Panc1 (cell line): Measurements from ENCODE around the gene FAR2. TPM values are rescaled to one million over a fixed set of nuclear protein-coding genes. Genes with fewer than 3 reads are reported as not detected.

Source experiments
- ATAC-seq: fragments of 200-7000 bp; cut with Tn5 transposase; 2 replicates; pipeline ENCODE4 v1.9.1; 2020; ENCODE audit warnings: mild to moderate bottlenecking, moderate library complexity
- BruUV-seq: library from RNA; stranded (reverse); fragments of 400-500 nt; replicated peaks from 2 replicates; lab custom pipeline; 2021; lab: Mats Ljungman, UMichigan
- CTCF ChIA-PET: fragments of 300-600 bp; sonication (Branson Sonifier 250); formaldehyde crosslinking; loops from one replicate; lab custom pipeline; 2022; ENCODE audit warnings: antibody characterized with exemption; lab: Charles Lee
- POLR2A ChIA-PET: fragments of 300-600 bp; sonication (Branson Sonifier 250); formaldehyde crosslinking; loops from one replicate; lab custom pipeline; 2022; ENCODE audit warnings: antibody characterized with exemption; lab: Charles Lee
- DNase-seq: peaks from one replicate; pipeline ENCODE4 v3.0.0-alpha.2; 2010; ENCODE audit warnings: low read depth, low spot score
- H3K27ac ChIP-seq: 2 replicates; pipeline ENCODE4 v1.5.1; 2011; ENCODE audit warnings: mild to moderate bottlenecking, low read length, inconsistent platforms
- H3K27me3 ChIP-seq: fragments of 200-500 bp; sonication (Bioruptor generic); 2 replicates; pipeline ENCODE4 v1.6.0; 2014; ENCODE audit warnings: low read length, inconsistent platforms; ENCODE audit not compliant: control insufficient read depth, insufficient read depth
- H3K36me3 ChIP-seq: fragments of 200-500 bp; sonication (Bioruptor generic); 2 replicates; pipeline ENCODE4 v1.5.1; 2014; ENCODE audit warnings: inconsistent platforms, mild to moderate bottlenecking, low read length, moderate library complexity; ENCODE audit not compliant: control insufficient read depth, insufficient read depth
- H3K4me1 ChIP-seq: 2 replicates; pipeline ENCODE4 v1.5.1; 2011; ENCODE audit warnings: inconsistent platforms, mild to moderate bottlenecking, low read length, moderate library complexity; ENCODE audit not compliant: control insufficient read depth, insufficient read depth
- H3K4me3 ChIP-seq, 2 experiments: 2 replicates each; pipeline ENCODE4 v1.5.1; 2011 to 2012; ENCODE audit warnings: low read depth in 2 of 2, low read length in 2 of 2, mild to moderate bottlenecking in 2 of 2, inconsistent platforms in 1 of 2, moderate library complexity in 1 of 2
- H3K9me3 ChIP-seq: fragments of 200-500 bp; sonication (Bioruptor generic); 2 replicates; pipeline ENCODE4 v1.5.1; 2014; ENCODE audit warnings: low read depth, mild to moderate bottlenecking, inconsistent platforms, low read length, moderate library complexity; ENCODE audit not compliant: control insufficient read depth, insufficient read depth
- POLR2AphosphoS5 ChIP-seq: IDR thresholded peaks from 2 replicates; pipeline ENCODE4 v1.6.1; 2012; ENCODE audit warnings: mild to moderate bottlenecking, low read depth, low read length, moderate library complexity
- SIN3A ChIP-seq: IDR thresholded peaks from 2 replicates; pipeline ENCODE4 v1.6.1; 2012; ENCODE audit warnings: low read depth, mild to moderate bottlenecking, low read length, moderate library complexity, borderline replicate concordance; ENCODE audit not compliant: insufficient read depth
- TCF7L2 ChIP-seq: IDR thresholded peaks from 2 replicates; pipeline ENCODE4 v1.6.1; 2011; ENCODE audit warnings: mild to moderate bottlenecking, low read depth, low read length, inconsistent platforms
- in situ Hi-C: cut with HindIII; loops from 2 replicates; pipeline ENCODE4 v1.10.0; 2016; ENCODE audit warnings: low sequenced_read_pairs, low pct_unique_long_range_greater_than_20kb
- intact Hi-C: fragments of 100-400 bp; cut with micrococcal nuclease; formaldehyde crosslinking; loops from one replicate; pipeline ENCODE4 v1.10.0; 2022; ENCODE audit not compliant: unreplicated experiment
- total RNA-seq: library from RNA; stranded (reverse); gene quantifications from one replicate; pipeline ENCODE4 v1.2.1, GENCODE V29; 2021; ENCODE audit not compliant: unreplicated experiment
- TF ChIP-seq, protein P1 (sequence below): fragments of 450-650 bp; IDR thresholded peaks from 2 replicates; pipeline ENCODE4 v1.5.1; 2017; ENCODE audit warnings: mild to moderate bottlenecking
- TF ChIP-seq, protein P2 (sequence below), 2 experiments: IDR thresholded peaks; 2 replicates each; pipeline ENCODE4 v1.6.1; 2011 to 2012; ENCODE audit warnings: low read depth in 2 of 2, control low read depth in 1 of 2, low read length in 1 of 2, mild to moderate bottlenecking in 1 of 2, moderate library complexity in 1 of 2; ENCODE audit not compliant: insufficient read depth in 1 of 2

The FAR2 gene
- total RNA-seq, 1 experiment from 2014 or later, result 6.2 TPM

GRCh38 chr12:29116414-29116813 lies 32.7 kb upstream of the FAR2 start:
- ATAC-seq (no peak), DNase-seq (no peak)
- ChIA-PET POLR2A (no interaction called here), CTCF (no interaction called here)
- H3K27me3 ChIP-seq, result no peaks in the 10 kb centered on the region
- intact Hi-C loops (no loop called here), in situ Hi-C loops (no loop called here)
- TF ChIP-seq, protein P1, sequence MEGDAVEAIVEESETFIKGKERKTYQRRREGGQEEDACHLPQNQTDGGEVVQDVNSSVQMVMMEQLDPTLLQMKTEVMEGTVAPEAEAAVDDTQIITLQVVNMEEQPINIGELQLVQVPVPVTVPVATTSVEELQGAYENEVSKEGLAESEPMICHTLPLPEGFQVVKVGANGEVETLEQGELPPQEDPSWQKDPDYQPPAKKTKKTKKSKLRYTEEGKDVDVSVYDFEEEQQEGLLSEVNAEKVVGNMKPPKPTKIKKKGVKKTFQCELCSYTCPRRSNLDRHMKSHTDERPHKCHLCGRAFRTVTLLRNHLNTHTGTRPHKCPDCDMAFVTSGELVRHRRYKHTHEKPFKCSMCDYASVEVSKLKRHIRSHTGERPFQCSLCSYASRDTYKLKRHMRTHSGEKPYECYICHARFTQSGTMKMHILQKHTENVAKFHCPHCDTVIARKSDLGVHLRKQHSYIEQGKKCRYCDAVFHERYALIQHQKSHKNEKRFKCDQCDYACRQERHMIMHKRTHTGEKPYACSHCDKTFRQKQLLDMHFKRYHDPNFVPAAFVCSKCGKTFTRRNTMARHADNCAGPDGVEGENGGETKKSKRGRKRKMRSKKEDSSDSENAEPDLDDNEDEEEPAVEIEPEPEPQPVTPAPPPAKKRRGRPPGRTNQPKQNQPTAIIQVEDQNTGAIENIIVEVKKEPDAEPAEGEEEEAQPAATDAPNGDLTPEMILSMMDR, result no peak
- H3K4me1 ChIP-seq, result no peaks in the 10 kb centered on the region
- BruUV-seq, result no TSS peak
- H3K9me3 ChIP-seq, result 0 out of 2 replicates have a peak, but pooled peaks cover 3% of the 10 kb centered on the region
- H3K36me3 ChIP-seq, result no peaks in the 10 kb centered on the region
- no peak overlapping the region for H3K27ac ChIP-seq
- H3K4me3 ChIP-seq, result no peak overlapping the region

DNA sequence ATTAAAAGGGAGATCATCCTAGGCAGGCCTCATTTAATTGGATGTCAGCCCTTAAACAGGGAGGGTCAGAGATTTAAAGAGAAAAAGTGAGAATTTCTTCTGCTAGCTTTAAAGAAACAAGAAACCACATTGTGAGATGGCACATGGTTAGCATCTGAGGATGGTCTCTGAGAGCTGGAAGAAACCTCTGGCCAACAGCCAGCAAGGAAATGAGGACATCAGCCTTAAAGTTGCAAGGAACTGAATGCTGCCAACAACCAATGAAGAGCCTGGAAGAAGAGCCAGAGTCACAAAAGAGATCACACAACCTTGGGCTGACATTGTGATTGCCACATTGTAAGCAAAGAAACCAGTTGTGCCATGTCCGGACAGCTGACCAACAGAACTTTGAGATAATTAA lies 17.5 kb upstream of the FAR2 start:
- Histone ChIP-seq H3K4me1 (no peaks in the 10 kb centered on the region), H3K9me3 (no peaks in the 10 kb centered on the region), H3K36me3 (no peaks in the 10 kb centered on the region), H3K4me3 (no peak overlapping the region), H3K27ac (no peak overlapping the region), H3K27me3 (no peaks in the 10 kb centered on the region)
- POLR2A ChIA-PET, result no interaction called here
- TF ChIP-seq, protein P2, sequence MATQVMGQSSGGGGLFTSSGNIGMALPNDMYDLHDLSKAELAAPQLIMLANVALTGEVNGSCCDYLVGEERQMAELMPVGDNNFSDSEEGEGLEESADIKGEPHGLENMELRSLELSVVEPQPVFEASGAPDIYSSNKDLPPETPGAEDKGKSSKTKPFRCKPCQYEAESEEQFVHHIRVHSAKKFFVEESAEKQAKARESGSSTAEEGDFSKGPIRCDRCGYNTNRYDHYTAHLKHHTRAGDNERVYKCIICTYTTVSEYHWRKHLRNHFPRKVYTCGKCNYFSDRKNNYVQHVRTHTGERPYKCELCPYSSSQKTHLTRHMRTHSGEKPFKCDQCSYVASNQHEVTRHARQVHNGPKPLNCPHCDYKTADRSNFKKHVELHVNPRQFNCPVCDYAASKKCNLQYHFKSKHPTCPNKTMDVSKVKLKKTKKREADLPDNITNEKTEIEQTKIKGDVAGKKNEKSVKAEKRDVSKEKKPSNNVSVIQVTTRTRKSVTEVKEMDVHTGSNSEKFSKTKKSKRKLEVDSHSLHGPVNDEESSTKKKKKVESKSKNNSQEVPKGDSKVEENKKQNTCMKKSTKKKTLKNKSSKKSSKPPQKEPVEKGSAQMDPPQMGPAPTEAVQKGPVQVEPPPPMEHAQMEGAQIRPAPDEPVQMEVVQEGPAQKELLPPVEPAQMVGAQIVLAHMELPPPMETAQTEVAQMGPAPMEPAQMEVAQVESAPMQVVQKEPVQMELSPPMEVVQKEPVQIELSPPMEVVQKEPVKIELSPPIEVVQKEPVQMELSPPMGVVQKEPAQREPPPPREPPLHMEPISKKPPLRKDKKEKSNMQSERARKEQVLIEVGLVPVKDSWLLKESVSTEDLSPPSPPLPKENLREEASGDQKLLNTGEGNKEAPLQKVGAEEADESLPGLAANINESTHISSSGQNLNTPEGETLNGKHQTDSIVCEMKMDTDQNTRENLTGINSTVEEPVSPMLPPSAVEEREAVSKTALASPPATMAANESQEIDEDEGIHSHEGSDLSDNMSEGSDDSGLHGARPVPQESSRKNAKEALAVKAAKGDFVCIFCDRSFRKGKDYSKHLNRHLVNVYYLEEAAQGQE (IDR thresholded peaks at IDR 0.05; ENCODE audit: insufficient read depth in 1 of 2, low read depth in 2 of 2, low read length in 1 of 2), result no peak
- TF ChIP-seq, protein P1, result no peak
- no peak for TF ChIP-seq SIN3A
- ATAC-seq, result no peak
- no peak for DNase-seq
- in situ Hi-C loops, result no loop called here
- intact Hi-C loops, result no loop called here
- BruUV-seq, result no TSS peak
- CTCF ChIA-PET, result no interaction called here

GRCh38 chr12:29132316-29132715 lies 16.8 kb upstream of the FAR2 start:
- TF ChIP-seq SIN3A (no peak), TCF7L2 (no peak), POLR2AphosphoS5 (no peak)
- TF ChIP-seq, protein P1, result no peak
- TF ChIP-seq, protein P2 (IDR thresholded peaks at IDR 0.05; ENCODE audit: insufficient read depth in 1 of 2, low read depth in 2 of 2, low read length in 1 of 2), result no peak
- H3K4me3 ChIP-seq, result no peak overlapping the region
- in situ Hi-C loops (no loop called here), intact Hi-C loops (no loop called here)
- BruUV-seq, result no TSS peak
- no peaks in the 10 kb centered on the region for H3K9me3 ChIP-seq
- H3K27ac ChIP-seq, result no peak overlapping the region
- ATAC-seq (no peak), DNase-seq (no peak)
- no peaks in the 10 kb centered on the region for H3K36me3 ChIP-seq
- ChIA-PET POLR2A (no interaction called here), CTCF (no interaction called here)
- no peaks in the 10 kb centered on the region for H3K4me1 ChIP-seq
- no peaks in the 10 kb centered on the region for H3K27me3 ChIP-seq
